Measurements from ENCODE around the gene WWTR1.

GRCh38 chr3:149688122-149688757 lies 30.4 kb upstream of the WWTR1 start:
- TF ChIP-seq CTCF (IDR thresholded peaks at IDR 0.05; ENCODE audit: insufficient read depth, low read length) (no peak), REST (IDR thresholded peaks at IDR 0.05; ENCODE audit: insufficient replicate concordance, low read depth) (no peak), POLR2AphosphoS5 (IDR thresholded peaks at IDR 0.05; ENCODE audit: low read depth) (no peak), GABPA (IDR thresholded peaks at IDR 0.05; ENCODE audit: low read depth) (no peak), SPI1 (IDR thresholded peaks at IDR 0.05; ENCODE audit: borderline replicate concordance, low read depth) (no peak)

Data from HL-60 (cell line).